HL-60 (cell line): ENCODE data around the gene TECTB.

Source experiments
- DNase-seq, 2 experiments: peaks; one replicate each; pipeline ENCODE4 v3.0.0-alpha.2; 2010 to 2020; ENCODE audit warnings: low read depth in 1 of 2, low spot score in 1 of 2
- H3K27ac ChIP-seq: fragments of 250-450 bp; sonication (Bioruptor Pico); replicated peaks from 2 replicates; pipeline ENCODE4 v1.5.1; 2020; ENCODE audit warnings: mild to moderate bottlenecking, moderate library complexity
- H3K27me3 ChIP-seq: fragments of 250-450 bp; sonication (Bioruptor Pico); 2 replicates; pipeline ENCODE4 v1.5.1; 2021; ENCODE audit warnings: mild to moderate bottlenecking, moderate library complexity; ENCODE audit not compliant: insufficient read depth, poor library complexity, severe bottlenecking
- H3K4me3 ChIP-seq: replicated peaks from 2 replicates; pipeline ENCODE4 v1.5.1; 2011; ENCODE audit warnings: mild to moderate bottlenecking, control low read depth, low read length; ENCODE audit not compliant: insufficient read depth
- GABPA ChIP-seq: IDR thresholded peaks from 2 replicates; pipeline ENCODE4 v1.6.1; 2012; ENCODE audit warnings: low read depth
- POLR2AphosphoS5 ChIP-seq: IDR thresholded peaks from 2 replicates; pipeline ENCODE4 v1.6.1; 2012; ENCODE audit warnings: low read depth
- SPI1 ChIP-seq: IDR thresholded peaks from 2 replicates; pipeline ENCODE4 v1.6.1; 2012; ENCODE audit warnings: low read depth, mild to moderate bottlenecking, borderline replicate concordance
- TF ChIP-seq, protein P1 (sequence below): IDR thresholded peaks from 2 replicates; pipeline ENCODE4 v1.6.1; 2012; ENCODE audit warnings: low read depth; ENCODE audit not compliant: insufficient replicate concordance
- TF ChIP-seq, protein P2 (sequence below): IDR thresholded peaks from one replicate; pipeline ENCODE4 v1.5.1; 2011; ENCODE audit warnings: low read length, control low read depth, inconsistent platforms; ENCODE audit not compliant: insufficient read depth

TECTB gene

DNA sequence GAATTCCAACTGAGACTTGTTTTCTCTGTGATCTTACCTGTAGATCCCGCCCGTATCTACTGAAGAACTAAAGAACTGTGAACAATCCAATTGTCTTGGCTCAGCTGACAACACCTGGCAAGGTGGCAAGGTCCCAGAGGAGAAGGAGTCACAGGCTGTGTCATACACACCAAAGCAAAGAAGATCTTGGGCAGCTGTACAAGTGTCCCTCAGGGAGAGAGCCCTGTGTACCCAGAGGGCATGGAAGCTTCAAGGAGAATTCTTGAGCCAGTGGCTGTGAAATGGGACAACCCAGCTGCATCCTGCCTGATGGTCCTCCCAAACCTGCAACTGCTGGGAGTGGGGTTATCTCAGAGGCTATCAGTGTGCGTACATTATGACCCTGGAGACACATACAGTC, 46.7 kb upstream of the TECTB start:
- DNase-seq, result no peak
- no peak overlapping the region for H3K27ac ChIP-seq
- TF ChIP-seq, protein P1, sequence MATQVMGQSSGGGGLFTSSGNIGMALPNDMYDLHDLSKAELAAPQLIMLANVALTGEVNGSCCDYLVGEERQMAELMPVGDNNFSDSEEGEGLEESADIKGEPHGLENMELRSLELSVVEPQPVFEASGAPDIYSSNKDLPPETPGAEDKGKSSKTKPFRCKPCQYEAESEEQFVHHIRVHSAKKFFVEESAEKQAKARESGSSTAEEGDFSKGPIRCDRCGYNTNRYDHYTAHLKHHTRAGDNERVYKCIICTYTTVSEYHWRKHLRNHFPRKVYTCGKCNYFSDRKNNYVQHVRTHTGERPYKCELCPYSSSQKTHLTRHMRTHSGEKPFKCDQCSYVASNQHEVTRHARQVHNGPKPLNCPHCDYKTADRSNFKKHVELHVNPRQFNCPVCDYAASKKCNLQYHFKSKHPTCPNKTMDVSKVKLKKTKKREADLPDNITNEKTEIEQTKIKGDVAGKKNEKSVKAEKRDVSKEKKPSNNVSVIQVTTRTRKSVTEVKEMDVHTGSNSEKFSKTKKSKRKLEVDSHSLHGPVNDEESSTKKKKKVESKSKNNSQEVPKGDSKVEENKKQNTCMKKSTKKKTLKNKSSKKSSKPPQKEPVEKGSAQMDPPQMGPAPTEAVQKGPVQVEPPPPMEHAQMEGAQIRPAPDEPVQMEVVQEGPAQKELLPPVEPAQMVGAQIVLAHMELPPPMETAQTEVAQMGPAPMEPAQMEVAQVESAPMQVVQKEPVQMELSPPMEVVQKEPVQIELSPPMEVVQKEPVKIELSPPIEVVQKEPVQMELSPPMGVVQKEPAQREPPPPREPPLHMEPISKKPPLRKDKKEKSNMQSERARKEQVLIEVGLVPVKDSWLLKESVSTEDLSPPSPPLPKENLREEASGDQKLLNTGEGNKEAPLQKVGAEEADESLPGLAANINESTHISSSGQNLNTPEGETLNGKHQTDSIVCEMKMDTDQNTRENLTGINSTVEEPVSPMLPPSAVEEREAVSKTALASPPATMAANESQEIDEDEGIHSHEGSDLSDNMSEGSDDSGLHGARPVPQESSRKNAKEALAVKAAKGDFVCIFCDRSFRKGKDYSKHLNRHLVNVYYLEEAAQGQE, result no peak
- TF ChIP-seq GABPA (no peak), POLR2AphosphoS5 (no peak)
- TF ChIP-seq, protein P2, sequence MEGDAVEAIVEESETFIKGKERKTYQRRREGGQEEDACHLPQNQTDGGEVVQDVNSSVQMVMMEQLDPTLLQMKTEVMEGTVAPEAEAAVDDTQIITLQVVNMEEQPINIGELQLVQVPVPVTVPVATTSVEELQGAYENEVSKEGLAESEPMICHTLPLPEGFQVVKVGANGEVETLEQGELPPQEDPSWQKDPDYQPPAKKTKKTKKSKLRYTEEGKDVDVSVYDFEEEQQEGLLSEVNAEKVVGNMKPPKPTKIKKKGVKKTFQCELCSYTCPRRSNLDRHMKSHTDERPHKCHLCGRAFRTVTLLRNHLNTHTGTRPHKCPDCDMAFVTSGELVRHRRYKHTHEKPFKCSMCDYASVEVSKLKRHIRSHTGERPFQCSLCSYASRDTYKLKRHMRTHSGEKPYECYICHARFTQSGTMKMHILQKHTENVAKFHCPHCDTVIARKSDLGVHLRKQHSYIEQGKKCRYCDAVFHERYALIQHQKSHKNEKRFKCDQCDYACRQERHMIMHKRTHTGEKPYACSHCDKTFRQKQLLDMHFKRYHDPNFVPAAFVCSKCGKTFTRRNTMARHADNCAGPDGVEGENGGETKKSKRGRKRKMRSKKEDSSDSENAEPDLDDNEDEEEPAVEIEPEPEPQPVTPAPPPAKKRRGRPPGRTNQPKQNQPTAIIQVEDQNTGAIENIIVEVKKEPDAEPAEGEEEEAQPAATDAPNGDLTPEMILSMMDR, result no peak

DNA sequence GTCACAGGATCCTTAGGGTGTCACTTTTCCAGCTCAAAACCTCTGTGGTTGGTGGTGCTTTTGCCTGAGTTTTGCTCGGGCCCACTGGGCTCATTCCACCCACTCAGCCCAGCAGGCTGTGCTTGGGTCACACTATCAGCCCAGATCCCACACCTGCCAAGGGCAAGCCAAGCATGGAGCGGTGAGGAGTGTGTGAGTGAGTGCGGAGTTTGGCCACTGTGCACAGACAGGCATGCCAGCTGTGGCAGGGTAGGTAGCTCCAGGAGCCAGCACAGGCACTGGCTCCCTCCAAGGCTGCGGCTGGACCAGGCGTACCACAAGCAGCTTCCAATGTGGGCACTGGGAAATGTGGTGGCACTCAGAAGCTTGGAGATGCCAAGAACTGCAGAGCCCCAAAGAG, 43.9 kb upstream of the TECTB start:
- no peak overlapping the region for H3K27ac ChIP-seq
- TF ChIP-seq, protein P1, result no peak
- TF ChIP-seq GABPA (no peak), POLR2AphosphoS5 (no peak), SPI1 (no peak)
- TF ChIP-seq, protein P2, result no peak
- H3K27me3 ChIP-seq, result no peaks in the 10 kb centered on the region
- H3K4me3 ChIP-seq, result no peak overlapping the region
- no peak for DNase-seq

More for the DNA sequence above, 46.7 kb upstream of the TECTB start:
- Histone ChIP-seq H3K4me3 (no peak overlapping the region), H3K27me3 (peaks cover 5% of the 10 kb centered on the region)

DNA sequence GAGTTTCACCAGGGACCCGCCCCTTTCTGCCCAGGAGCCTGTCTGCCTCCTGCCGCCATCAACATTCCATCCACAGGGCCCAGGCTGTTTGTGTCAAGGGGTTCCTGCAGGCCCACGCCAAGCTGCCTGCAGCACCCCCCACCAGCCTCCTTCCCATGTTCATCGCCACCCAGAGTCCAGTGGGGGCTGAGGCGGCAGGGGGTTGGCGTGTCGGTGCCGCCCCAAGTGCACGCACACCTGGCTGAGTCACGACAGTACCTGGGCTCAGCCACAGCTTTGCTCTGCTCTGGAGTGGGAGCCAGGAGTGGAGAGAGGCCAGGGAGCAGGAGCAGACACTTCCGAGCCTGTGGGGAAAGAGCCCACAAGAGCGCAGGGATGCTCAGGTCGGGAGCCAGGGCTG, 42.8 kb upstream of the TECTB start:
- H3K4me3 ChIP-seq, result no peak overlapping the region
- H3K27me3 ChIP-seq, result no peaks in the 10 kb centered on the region
- no peak for TF ChIP-seq SPI1
- TF ChIP-seq, protein P2, result no peak
- TF ChIP-seq POLR2AphosphoS5, result no peak
- TF ChIP-seq, protein P1, result no peak
- no peak for TF ChIP-seq GABPA
- DNase-seq, result no peak
- no peak overlapping the region for H3K27ac ChIP-seq
